ENCODE data around the gene AKR1C8. TPM values are rescaled to one million over a fixed set of nuclear protein-coding genes. Genes with fewer than 3 reads are reported as not detected.
"Not testable (repeated sequence)": the region's sequence is repeated elsewhere in the genome, so short reads cannot be mapped to it uniquely, and the experiment has no call there.

Gene AKR1C8
- total and polyA plus RNA-seq, 2 experiments from 2014 or later: not detected

DNA sequence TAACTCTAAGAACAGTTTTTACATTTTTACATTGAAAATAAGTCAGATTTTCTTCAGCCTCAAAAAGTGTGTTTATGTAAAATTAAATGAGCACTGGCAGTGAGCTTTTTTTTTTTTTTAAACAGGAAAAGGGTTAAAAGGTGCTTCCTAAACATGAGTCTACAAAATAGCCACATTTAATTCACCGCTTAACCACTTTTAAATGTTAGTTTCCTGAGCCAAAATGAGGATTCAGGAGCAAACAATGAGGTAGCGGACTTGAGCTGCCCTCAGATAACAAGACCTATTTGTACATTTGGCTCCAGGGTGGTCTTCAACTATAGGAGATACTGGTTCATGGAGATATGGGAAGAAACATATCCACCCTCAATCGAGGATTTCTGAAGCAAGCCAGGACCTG, 67.9 kb downstream of the AKR1C8 start:
- Histone ChIP-seq H3K27ac (no peak overlapping the region), H3K4me1 (ENCODE audit: insufficient read depth) (no peaks in the 10 kb centered on the region), H3F3A (ENCODE audit: insufficient read depth) (no peaks in the 10 kb centered on the region), H4K20me1 (ENCODE audit: insufficient read depth) (no peaks in the 10 kb centered on the region), H3K4me2 (ENCODE audit: unreplicated experiment) (no peak overlapping the region), H3K9me2 (ENCODE audit: insufficient read depth) (no peaks in the 10 kb centered on the region), H3K4me3 (no peak overlapping the region), H3K9me3 (ENCODE audit: low read depth) (no peaks in the 10 kb centered on the region), H3K9ac (no peak overlapping the region), H2AFZ (no peak overlapping the region), H3K27me3 (replicated peaks; ENCODE audit: insufficient read depth) (no peaks in the 10 kb centered on the region), H3K36me3 (ENCODE audit: low read depth) (no peaks in the 10 kb centered on the region), H3K79me2 (ENCODE audit: insufficient read depth) (no peaks in the 10 kb centered on the region)
- WGBS, 2 experiments (ENCODE audit: low coverage in 1 of 2, low lambda C conversion rate in 2 of 2, missing lambda C conversion rate in 2 of 2): 47 to 54% methylated on average over 3 of the region's 3 CpGs
- DNase-seq: no peak
- TF ChIP-seq EZH2 (IDR thresholded peaks at IDR 0.05; ENCODE audit: insufficient read depth, poor library complexity, severe bottlenecking): no peak
- TF ChIP-seq EZH2phosphoT487 (IDR thresholded peaks at IDR 0.05; ENCODE audit: insufficient read depth, low read depth): no peak
- in situ Hi-C loops (cut with MboI): no loop called here

GRCh38 chr10:5116621-5117020, 68.3 kb downstream of the AKR1C8 start:
- no peak overlapping the region for H3K4me3 ChIP-seq
- no peak overlapping the region for H3K27ac ChIP-seq
- in situ Hi-C loops (cut with MboI): no loop called here
- no peak overlapping the region for H3K4me2 ChIP-seq (ENCODE audit: unreplicated experiment)
- no peaks in the 10 kb centered on the region for H3K79me2 ChIP-seq (ENCODE audit: insufficient read depth)
- H3K4me1 ChIP-seq (ENCODE audit: insufficient read depth): no peaks in the 10 kb centered on the region
- no peaks in the 10 kb centered on the region for H3K36me3 ChIP-seq (ENCODE audit: low read depth)
- H3K9me3 ChIP-seq (ENCODE audit: low read depth): no peaks in the 10 kb centered on the region
- no peak overlapping the region for H3K9ac ChIP-seq
- H3K9me2 ChIP-seq (ENCODE audit: insufficient read depth): no peaks in the 10 kb centered on the region
- no peak for DNase-seq
- no peak overlapping the region for H2AFZ ChIP-seq
- H3F3A ChIP-seq (ENCODE audit: insufficient read depth): no peaks in the 10 kb centered on the region
- TF ChIP-seq EZH2phosphoT487 (IDR thresholded peaks at IDR 0.05; ENCODE audit: insufficient read depth, low read depth) (no peak), EZH2 (IDR thresholded peaks at IDR 0.05; ENCODE audit: insufficient read depth, poor library complexity, severe bottlenecking) (no peak)
- H4K20me1 ChIP-seq (ENCODE audit: insufficient read depth): no peaks in the 10 kb centered on the region
- WGBS, 2 experiments (ENCODE audit: low coverage in 1 of 2, low lambda C conversion rate in 2 of 2, missing lambda C conversion rate in 2 of 2): 54 to 55% methylated on average over 5 of the region's 5 CpGs
- H3K27me3 ChIP-seq (replicated peaks; ENCODE audit: insufficient read depth): no peaks in the 10 kb centered on the region

DNA sequence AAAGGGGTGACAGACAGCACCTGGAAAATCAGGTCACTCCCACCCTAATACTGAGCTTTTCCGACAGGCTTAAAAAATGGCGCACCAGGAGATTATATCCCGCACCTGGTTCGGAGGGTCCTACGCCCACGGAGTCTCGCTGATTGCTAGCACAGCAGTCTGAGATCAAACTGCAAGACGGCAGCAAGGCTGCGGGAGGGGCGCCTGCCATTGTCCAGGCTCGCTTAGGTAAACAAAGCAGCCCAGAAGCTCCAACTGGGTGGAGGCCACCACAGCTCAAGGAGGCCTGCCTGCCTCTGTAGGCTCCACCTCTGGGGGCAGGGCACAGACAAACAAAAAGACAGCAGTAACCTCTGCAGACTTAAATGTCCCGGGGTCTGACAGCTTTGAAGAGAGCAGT, 75.1 kb downstream of the AKR1C8 start:
- DNase-seq; H3K9ac ChIP-seq; H3F3A ChIP-seq (ENCODE audit: insufficient read depth); H4K20me1 ChIP-seq (ENCODE audit: insufficient read depth); in situ Hi-C loops (cut with MboI); H3K27ac ChIP-seq; H3K36me3 ChIP-seq (ENCODE audit: low read depth); H3K4me1 ChIP-seq (ENCODE audit: insufficient read depth); H2AFZ ChIP-seq; H3K27me3 ChIP-seq (replicated peaks; ENCODE audit: insufficient read depth); H3K9me2 ChIP-seq (ENCODE audit: insufficient read depth); H3K4me2 ChIP-seq (ENCODE audit: unreplicated experiment); H3K79me2 ChIP-seq (ENCODE audit: insufficient read depth); H3K4me3 ChIP-seq; H3K9me3 ChIP-seq (ENCODE audit: low read depth): not testable (repeated sequence)
- 75 to 86% methylated on average over 11 to 12 of the region's 12 CpGs for WGBS, 2 experiments (ENCODE audit: low coverage in 1 of 2, low lambda C conversion rate in 2 of 2, missing lambda C conversion rate in 2 of 2)

DNA sequence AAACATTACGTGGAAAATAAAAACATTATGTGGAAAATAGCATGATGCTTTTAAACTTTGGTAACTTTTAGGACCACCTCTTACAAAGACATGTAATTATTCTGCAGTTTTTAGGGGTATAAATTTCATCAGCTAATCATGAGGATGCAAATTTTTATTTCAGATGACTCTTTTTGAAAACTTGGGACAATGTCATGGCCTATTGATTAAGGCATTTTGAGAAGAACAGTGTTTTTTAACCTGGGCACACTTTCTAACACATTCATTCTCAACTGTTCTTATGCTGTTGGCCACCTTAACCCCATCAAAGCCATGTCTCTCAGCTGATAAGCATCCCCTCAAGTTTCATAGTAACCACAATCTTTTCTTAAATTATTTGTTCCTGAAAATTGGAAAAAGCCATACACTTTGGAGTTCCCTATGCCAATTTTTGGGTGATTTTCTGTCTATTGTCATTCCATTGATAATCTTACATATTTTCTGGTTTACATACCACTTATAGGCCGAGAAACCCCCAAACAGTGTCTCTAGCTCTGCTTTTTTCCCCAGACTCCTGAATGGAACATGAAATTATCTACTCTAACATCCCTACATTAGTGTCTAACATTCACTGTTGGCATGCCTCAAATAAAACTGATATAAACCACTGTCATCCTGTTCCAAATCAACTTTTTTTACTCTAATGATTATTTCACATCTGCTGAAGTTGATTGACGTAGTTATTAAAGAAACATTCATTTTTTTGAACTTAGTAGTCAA, 76.1 kb downstream of the AKR1C8 start:
- H3K9ac ChIP-seq: no peak overlapping the region
- no peak overlapping the region for H3K27ac ChIP-seq
- H4K20me1 ChIP-seq (ENCODE audit: insufficient read depth): no peaks in the 10 kb centered on the region
- H3K79me2 ChIP-seq (ENCODE audit: insufficient read depth): no peaks in the 10 kb centered on the region
- H3K9me3 ChIP-seq (ENCODE audit: low read depth): no peaks in the 10 kb centered on the region
- WGBS, 2 experiments (ENCODE audit: low coverage in 1 of 2, low lambda C conversion rate in 2 of 2, missing lambda C conversion rate in 2 of 2): 20 to 23% methylated on average over 3 of the region's 3 CpGs
- peaks cover 6% of the 10 kb centered on the region; the same call in 1 of the 2 replicates for H3K4me1 ChIP-seq (ENCODE audit: insufficient read depth)
- H3F3A ChIP-seq (ENCODE audit: insufficient read depth): no peaks in the 10 kb centered on the region
- peaks cover 4% of the 10 kb centered on the region; the same call in 1 of the 2 replicates for H3K36me3 ChIP-seq (ENCODE audit: low read depth)
- in situ Hi-C loops (cut with MboI): no loop called here
- DNase-seq: no peak
- H3K27me3 ChIP-seq (replicated peaks; ENCODE audit: insufficient read depth): no peaks in the 10 kb centered on the region
- H2AFZ ChIP-seq: no peak overlapping the region
- no peaks in the 10 kb centered on the region for H3K9me2 ChIP-seq (ENCODE audit: insufficient read depth)
- no peak overlapping the region for H3K4me3 ChIP-seq
- no peak for TF ChIP-seq EZH2phosphoT487 (IDR thresholded peaks at IDR 0.05; ENCODE audit: insufficient read depth, low read depth)
- no peak for TF ChIP-seq EZH2 (IDR thresholded peaks at IDR 0.05; ENCODE audit: insufficient read depth, poor library complexity, severe bottlenecking)
- H3K4me2 ChIP-seq (ENCODE audit: unreplicated experiment): no peak overlapping the region

Data from GM23248 (cell line).